A673 (cell line): ENCODE data around the gene TMEM212.

Source experiments
- CTCF ChIP-seq: fragments of 300-800, 200-600 bp; sonication (generic); conservative IDR thresholded peaks from 2 replicates; pipeline ENCODE4 v1.5.1; 2017; ENCODE audit warnings: low read depth, mild to moderate bottlenecking, antibody characterized with exemption, low read length, moderate library complexity, mixed read lengths
- EZH2 ChIP-seq: fragments of 200-600 bp; sonication (generic); IDR thresholded peaks from 2 replicates; pipeline ENCODE4 v1.6.1; 2017; ENCODE audit warnings: borderline replicate concordance, low read depth, mild to moderate bottlenecking, mixed read lengths, antibody characterized with exemption, low read length; ENCODE audit not compliant: poor library complexity, severe bottlenecking

GRCh38 chr3:171890398-171890797 lies 47.2 kb downstream of the TMEM212 start:
- no peak for TF ChIP-seq CTCF
- no peak for TF ChIP-seq EZH2
